ENCODE results near the gene GUCA2A.

- TF ChIP-seq EZH2phosphoT487 (IDR thresholded peaks at IDR 0.05; ENCODE audit: borderline replicate concordance, low read depth, low read length) (no peak), CTCF (conservative IDR thresholded peaks at IDR 0.05; ENCODE audit: low read length) (no peak)
Observed at GRCh38 chr1:42183957-42184268, 19.4 kb upstream of the GUCA2A start.
